ENCODE measurements around the gene BPIFB3.

The BPIFB3 gene

DNA sequence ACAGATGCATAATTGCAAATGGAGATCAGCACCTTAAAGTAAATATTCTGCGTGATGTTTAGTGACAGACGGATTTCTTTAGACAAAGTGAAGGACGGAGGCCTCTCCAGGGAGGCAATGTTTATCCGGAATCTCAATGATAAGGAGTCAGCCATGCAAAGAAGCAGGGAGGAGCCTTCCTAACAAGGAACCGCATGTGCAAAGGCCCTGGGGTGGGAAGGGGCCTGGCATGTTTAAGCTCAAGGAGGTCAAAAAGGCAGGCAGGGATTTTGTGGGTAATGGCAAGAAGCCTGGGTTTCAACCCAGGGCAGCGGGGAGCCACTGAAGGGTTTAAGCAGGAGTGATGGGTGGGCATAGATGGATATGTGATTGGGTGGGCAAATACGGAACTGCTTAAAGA is 678 bp downstream of the BPIFB3 start:
- no peak for DNase-seq (ENCODE audit: low spot score)
- in situ Hi-C loops (cut with MboI; ENCODE audit: low pct_unique_long_range_greater_than_20kb, low sequenced_read_pairs, unreplicated experiment), result no loop called here
- TF ChIP-seq, protein P1, sequence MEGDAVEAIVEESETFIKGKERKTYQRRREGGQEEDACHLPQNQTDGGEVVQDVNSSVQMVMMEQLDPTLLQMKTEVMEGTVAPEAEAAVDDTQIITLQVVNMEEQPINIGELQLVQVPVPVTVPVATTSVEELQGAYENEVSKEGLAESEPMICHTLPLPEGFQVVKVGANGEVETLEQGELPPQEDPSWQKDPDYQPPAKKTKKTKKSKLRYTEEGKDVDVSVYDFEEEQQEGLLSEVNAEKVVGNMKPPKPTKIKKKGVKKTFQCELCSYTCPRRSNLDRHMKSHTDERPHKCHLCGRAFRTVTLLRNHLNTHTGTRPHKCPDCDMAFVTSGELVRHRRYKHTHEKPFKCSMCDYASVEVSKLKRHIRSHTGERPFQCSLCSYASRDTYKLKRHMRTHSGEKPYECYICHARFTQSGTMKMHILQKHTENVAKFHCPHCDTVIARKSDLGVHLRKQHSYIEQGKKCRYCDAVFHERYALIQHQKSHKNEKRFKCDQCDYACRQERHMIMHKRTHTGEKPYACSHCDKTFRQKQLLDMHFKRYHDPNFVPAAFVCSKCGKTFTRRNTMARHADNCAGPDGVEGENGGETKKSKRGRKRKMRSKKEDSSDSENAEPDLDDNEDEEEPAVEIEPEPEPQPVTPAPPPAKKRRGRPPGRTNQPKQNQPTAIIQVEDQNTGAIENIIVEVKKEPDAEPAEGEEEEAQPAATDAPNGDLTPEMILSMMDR (IDR thresholded peaks at IDR 0.05; ENCODE audit: extremely low read depth, insufficient read depth, missing control alignments), result no peak

GRCh38 chr20:33054791-33055190 is 1.1 kb downstream of the BPIFB3 start:
- TF ChIP-seq, protein P1 (IDR thresholded peaks at IDR 0.05; ENCODE audit: extremely low read depth, insufficient read depth, missing control alignments), result no peak
- in situ Hi-C loops (cut with MboI; ENCODE audit: low pct_unique_long_range_greater_than_20kb, low sequenced_read_pairs, unreplicated experiment), result no loop called here
- no peak for DNase-seq (ENCODE audit: low spot score)

- in situ Hi-C loops (cut with MboI; ENCODE audit: low pct_unique_long_range_greater_than_20kb, low sequenced_read_pairs, unreplicated experiment), result no loop called here
- DNase-seq (ENCODE audit: low spot score), result no peak
- TF ChIP-seq, protein P1 (IDR thresholded peaks at IDR 0.05; ENCODE audit: extremely low read depth, insufficient read depth, missing control alignments), result no peak
These were observed 5.4 kb downstream of the BPIFB3 start for GRCh38 chr20:33059136-33059535.

DNA sequence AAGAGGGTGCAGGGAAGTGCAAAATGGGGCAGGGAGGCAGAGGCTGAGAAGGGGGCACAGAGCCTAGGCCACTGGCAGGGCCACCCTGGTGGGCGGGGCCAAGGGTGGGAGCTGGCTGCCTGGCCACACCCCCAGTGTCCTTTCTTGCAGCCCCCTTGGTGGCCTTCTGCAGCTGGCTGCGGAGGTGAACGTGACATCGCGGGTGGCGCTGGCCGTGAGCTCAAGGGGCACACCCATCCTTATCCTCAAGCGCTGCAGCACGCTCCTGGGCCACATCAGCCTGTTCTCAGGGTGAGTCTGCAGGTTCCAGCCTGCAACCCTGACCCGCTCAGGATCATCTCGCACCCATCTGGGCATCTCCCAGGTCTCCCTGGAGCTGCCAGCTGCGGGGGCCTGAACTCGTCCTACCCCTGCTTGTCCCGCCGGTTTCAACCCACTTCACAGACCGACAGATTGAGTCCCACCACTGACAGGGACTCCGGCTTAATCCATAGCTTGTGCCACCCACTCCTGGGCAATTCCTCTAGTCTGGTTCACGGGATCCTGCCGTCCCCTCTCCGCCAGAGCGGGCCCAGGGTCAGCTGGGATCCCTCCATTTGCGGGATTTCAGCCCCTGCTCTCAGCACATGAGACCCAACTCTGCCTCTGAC is 6.2 kb downstream of the BPIFB3 start:
- no peak for DNase-seq (ENCODE audit: low spot score)
- TF ChIP-seq, protein P1 (IDR thresholded peaks at IDR 0.05; ENCODE audit: extremely low read depth, insufficient read depth, missing control alignments), result no peak
- in situ Hi-C loops (cut with MboI; ENCODE audit: low pct_unique_long_range_greater_than_20kb, low sequenced_read_pairs, unreplicated experiment), result no loop called here

GRCh38 chr20:33061658-33062028 is 7.9 kb downstream of the BPIFB3 start:
- in situ Hi-C loops (cut with MboI; ENCODE audit: low pct_unique_long_range_greater_than_20kb, low sequenced_read_pairs, unreplicated experiment), result no loop called here
- TF ChIP-seq, protein P1 (IDR thresholded peaks at IDR 0.05; ENCODE audit: extremely low read depth, insufficient read depth, missing control alignments), result no peak
- no peak for DNase-seq (ENCODE audit: low spot score)

GRCh38 chr20:33062105-33062824 is 8.6 kb downstream of the BPIFB3 start:
- DNase-seq (ENCODE audit: low spot score), result no peak
- TF ChIP-seq, protein P1 (IDR thresholded peaks at IDR 0.05; ENCODE audit: extremely low read depth, insufficient read depth, missing control alignments), result no peak
- in situ Hi-C loops (cut with MboI; ENCODE audit: low pct_unique_long_range_greater_than_20kb, low sequenced_read_pairs, unreplicated experiment), result no loop called here

Measured in GM13977 (cell line).